Activated CD8-positive, alpha-beta memory T cell treated with anti-CD3 and anti-CD28 coated beads, Interleukin-2, amount 10 ng/mL, durations not matched to agents 7 days and 5 days (primary cell): Measurements from ENCODE around the gene B4GALT2. TPM values are rescaled to one million over a fixed set of nuclear protein-coding genes. Genes with fewer than 3 reads are reported as not detected.

Experiments
- ATAC-seq: fragments of 150-1000 bp; cut with Tn5 transposase; one replicate; pipeline ENCODE4 v1.10.0; 2021; ENCODE audit warnings: moderate library complexity
- CTCF ChIA-PET: fragments of 350-600 bp; sonication (Branson Sonifier 250); formaldehyde crosslinking; loops from one replicate; lab custom pipeline; 2021; ENCODE audit warnings: antibody characterized with exemption; lab: Charles Lee
- DNase-seq: peaks from one replicate; pipeline ENCODE4 v3.0.0-alpha.2; 2020
- H3K27ac Mint-ChIP-seq: one replicate; pipeline ENCODE4 v1.8.0; 2021; ENCODE audit warnings: mild to moderate bottlenecking, mixed read lengths
- H3K27me3 Mint-ChIP-seq: one replicate; pipeline ENCODE4 v1.8.0; 2021; ENCODE audit warnings: mixed read lengths
- H3K36me3 Mint-ChIP-seq: one replicate; pipeline ENCODE4 v1.8.0; 2021; ENCODE audit warnings: mild to moderate bottlenecking, mixed read lengths
- H3K4me1 Mint-ChIP-seq: one replicate; pipeline ENCODE4 v1.8.0; 2021; ENCODE audit warnings: mixed read lengths
- H3K4me3 Mint-ChIP-seq: one replicate; pipeline ENCODE4 v1.8.0; 2021; ENCODE audit warnings: mild to moderate bottlenecking, moderate library complexity, mixed read lengths
- H3K9me3 Mint-ChIP-seq: one replicate; pipeline ENCODE4 v1.8.0; 2022; ENCODE audit warnings: low read depth, mixed read lengths
- total RNA-seq, 2 experiments: library from RNA; stranded (reverse); gene quantifications; one replicate each; pipeline ENCODE4 v1.2.3, GENCODE V29; 2021

Gene B4GALT2
- total RNA-seq, 2 experiments from 2014 or later: 20.1 to 25.5 TPM

- Mint-ChIP-seq H3K36me3 (no peaks in the 10 kb centered on the region), H3K4me1 (peaks cover 4% of the 10 kb centered on the region), H3K9me3 (no peaks in the 10 kb centered on the region), H3K4me3 (no peak overlapping the region), H3K27ac (no peak overlapping the region), H3K27me3 (no peaks in the 10 kb centered on the region)
- CTCF ChIA-PET: interaction anchor here (1.3 to 5.6 kb wide), 4 partner anchors 9 to 33 kb away, joined by 4 to 26 read pairs (median 8); no protein-coding TSS in a partner anchor
- ATAC-seq (no peak), DNase-seq (no peak)
Measured at GRCh38 chr1:44014365-44015104, 35.5 kb downstream of the B4GALT2 start.

GRCh38 chr1:44015206-44015605 lies 36.2 kb downstream of the B4GALT2 start:
- no peak for ATAC-seq
- CTCF ChIA-PET: interaction anchor here (1.3 to 5.6 kb wide), 3 partner anchors 10 to 33 kb away, joined by 4 to 26 read pairs (median 7); no protein-coding TSS in a partner anchor

DNA sequence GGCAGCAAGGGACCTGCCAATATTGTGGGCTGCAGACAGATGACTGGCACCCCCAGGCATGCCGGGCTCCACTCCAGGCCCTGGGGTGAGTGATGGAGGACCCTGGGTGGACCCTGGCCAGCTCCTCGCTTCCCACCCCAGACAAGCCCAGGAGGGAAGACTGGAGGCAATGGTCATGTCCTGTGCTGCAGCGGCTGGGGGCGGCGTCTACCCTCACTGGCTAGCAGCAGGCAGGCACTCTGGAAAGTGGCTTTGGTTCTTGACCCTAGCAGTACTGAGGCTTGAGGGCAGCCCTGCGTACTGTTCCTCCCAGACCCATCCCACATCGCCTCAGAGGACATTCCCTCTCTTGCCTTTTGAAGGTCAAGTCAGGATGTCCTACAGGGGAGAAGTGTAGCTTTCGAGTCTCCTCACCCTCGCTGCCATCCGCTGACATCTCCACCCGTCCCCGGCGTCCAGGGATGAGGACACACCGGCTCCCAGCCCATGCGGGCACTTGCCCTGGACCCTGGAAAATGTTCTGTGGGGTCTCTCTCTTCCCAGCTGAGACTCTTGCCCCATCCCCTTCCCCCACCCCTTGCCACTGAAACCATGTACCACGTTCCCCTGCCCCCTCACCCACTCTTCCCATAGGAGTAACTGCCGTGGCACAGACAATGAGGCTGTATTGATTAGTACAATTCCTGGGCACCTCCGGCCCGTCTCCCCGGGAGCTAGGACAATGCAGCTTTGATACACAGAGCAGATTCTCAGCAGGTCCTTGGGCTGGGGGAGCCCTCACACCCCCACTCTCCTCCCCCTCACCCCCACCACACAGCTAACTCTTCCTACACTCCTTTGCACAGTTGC lies 37.3 kb downstream of the B4GALT2 start:
- ATAC-seq (no peak), DNase-seq (no peak)
- H3K27me3 Mint-ChIP-seq: no peaks in the 10 kb centered on the region
- CTCF ChIA-PET: interaction anchor here (0.7 to 1.6 kb wide), 5 partner anchors 11 to 32 kb away, joined by 4 to 5 read pairs (median 4); no protein-coding TSS in a partner anchor
- no peak overlapping the region for H3K4me3 Mint-ChIP-seq
- peaks cover 4% of the 10 kb centered on the region for H3K4me1 Mint-ChIP-seq
- no peaks in the 10 kb centered on the region for H3K36me3 Mint-ChIP-seq
- H3K27ac Mint-ChIP-seq: no peak overlapping the region
- no peaks in the 10 kb centered on the region for H3K9me3 Mint-ChIP-seq

More at GRCh38 chr1:44015206-44015605, 36.2 kb downstream of the B4GALT2 start:
- Mint-ChIP-seq H3K4me3 (no peak overlapping the region), H3K36me3 (no peaks in the 10 kb centered on the region), H3K27me3 (no peaks in the 10 kb centered on the region), H3K27ac (no peak overlapping the region), H3K4me1 (peaks cover 4% of the 10 kb centered on the region), H3K9me3 (no peaks in the 10 kb centered on the region)
- DNase-seq: no peak

- H3K9me3 Mint-ChIP-seq: no peaks in the 10 kb centered on the region
- ATAC-seq (no peak), DNase-seq (no peak)
- H3K27me3 Mint-ChIP-seq: no peaks in the 10 kb centered on the region
- CTCF ChIA-PET: interaction anchor here (1.3 to 1.6 kb wide), 3 partner anchors 12 to 31 kb away, joined by 4 to 5 read pairs (median 5); no protein-coding TSS in a partner anchor
- no peaks in the 10 kb centered on the region for H3K36me3 Mint-ChIP-seq
- no peak overlapping the region for H3K4me3 Mint-ChIP-seq
- no peak overlapping the region for H3K27ac Mint-ChIP-seq
- peaks cover 4% of the 10 kb centered on the region for H3K4me1 Mint-ChIP-seq
Measured at GRCh38 chr1:44016890-44017400, 37.9 kb downstream of the B4GALT2 start.

DNA sequence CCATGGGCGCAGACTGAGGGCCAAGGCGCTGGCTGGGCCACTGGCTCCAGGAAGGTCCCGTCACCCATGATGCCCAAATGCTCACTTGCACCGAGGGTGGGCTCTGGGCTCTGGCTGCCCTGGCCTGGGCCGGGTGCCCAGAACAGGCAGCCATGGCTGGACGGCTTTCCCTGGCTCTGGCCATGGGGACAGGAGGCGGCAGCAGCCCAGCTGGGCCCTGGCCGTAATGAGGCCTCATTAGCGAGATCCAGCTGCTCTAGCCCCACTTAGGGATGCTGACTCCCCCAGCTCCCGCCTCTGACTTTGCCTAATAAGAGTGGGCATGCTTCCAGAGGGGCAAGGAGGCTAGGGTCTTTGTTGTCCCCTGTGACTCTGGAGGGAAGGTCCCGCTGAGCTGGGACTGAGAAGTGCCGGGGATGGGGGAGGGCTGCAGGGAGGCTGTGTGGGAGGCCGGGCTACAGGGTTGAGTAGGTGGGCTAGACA lies 40.5 kb downstream of the B4GALT2 start:
- CTCF ChIA-PET: interaction anchor here (1.3 kb wide), 1 partner anchor 17 kb away, joined by 3 read pairs; no protein-coding TSS in a partner anchor
- no peak for DNase-seq
- Mint-ChIP-seq H3K4me3 (no peak overlapping the region), H3K36me3 (no peaks in the 10 kb centered on the region), H3K27ac (no peak overlapping the region), H3K9me3 (no peaks in the 10 kb centered on the region), H3K4me1 (no peaks in the 10 kb centered on the region), H3K27me3 (no peaks in the 10 kb centered on the region)
- ATAC-seq: no peak

DNA sequence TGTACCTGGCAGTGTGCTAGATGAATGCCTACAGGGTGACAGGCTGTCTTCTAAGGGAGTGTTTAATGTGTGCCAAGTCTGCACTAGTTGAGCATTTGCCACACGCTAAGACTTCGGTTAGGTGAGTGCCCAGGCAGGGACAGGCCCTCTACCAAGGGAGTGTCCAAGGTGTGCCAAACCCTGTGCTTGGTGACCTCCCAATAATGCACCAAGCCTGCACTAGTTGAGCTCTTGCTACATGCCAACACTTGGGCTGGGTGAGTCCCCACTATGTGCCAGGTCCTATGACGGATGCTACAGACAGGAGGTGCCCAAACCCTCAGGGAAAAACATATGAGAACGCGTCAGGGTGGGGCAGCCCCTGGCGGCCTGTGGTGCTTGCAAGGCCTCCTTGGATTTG lies 41.5 kb downstream of the B4GALT2 start:
- CTCF ChIA-PET: interaction anchor here (1.0 to 2.6 kb wide), 2 partner anchors 15 kb away, joined by 3 to 6 read pairs; no protein-coding TSS in a partner anchor
- DNase-seq: no peak
- Mint-ChIP-seq H3K4me3 (no peak overlapping the region), H3K27ac (no peak overlapping the region), H3K9me3 (no peaks in the 10 kb centered on the region), H3K36me3 (no peaks in the 10 kb centered on the region), H3K4me1 (no peaks in the 10 kb centered on the region), H3K27me3 (no peaks in the 10 kb centered on the region)
- no peak for ATAC-seq

DNA sequence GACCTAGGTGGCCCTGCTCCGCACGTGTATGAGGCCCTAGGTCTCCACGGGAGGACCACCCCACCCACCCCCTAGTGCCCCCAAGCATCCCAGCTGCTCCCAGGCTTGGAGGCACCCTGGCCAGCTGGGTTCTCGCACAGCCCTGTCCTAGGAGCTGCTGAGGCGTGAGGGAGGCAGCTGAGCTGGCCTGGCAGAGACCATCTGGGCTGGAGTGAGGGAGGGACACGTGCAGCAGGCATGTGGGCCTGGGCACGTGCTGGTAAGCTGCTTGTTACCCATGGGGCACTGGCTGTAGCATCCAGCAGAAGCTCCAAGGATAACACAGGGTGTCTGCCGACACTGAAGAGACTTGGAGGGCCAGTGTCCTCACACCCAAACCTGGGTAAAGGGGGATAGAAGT lies 42.1 kb downstream of the B4GALT2 start:
- DNase-seq (no peak), ATAC-seq (no peak)
- H3K4me1 Mint-ChIP-seq: no peaks in the 10 kb centered on the region
- H3K36me3 Mint-ChIP-seq: no peaks in the 10 kb centered on the region
- H3K4me3 Mint-ChIP-seq: no peak overlapping the region
- H3K27me3 Mint-ChIP-seq: no peaks in the 10 kb centered on the region
- H3K9me3 Mint-ChIP-seq: no peaks in the 10 kb centered on the region
- no peak overlapping the region for H3K27ac Mint-ChIP-seq
- CTCF ChIA-PET: interaction anchor here (1.0 to 2.6 kb wide), 2 partner anchors 14 to 15 kb away, joined by 3 to 6 read pairs; no protein-coding TSS in a partner anchor

- Mint-ChIP-seq H3K9me3 (no peaks in the 10 kb centered on the region), H3K27me3 (no peaks in the 10 kb centered on the region), H3K27ac (no peak overlapping the region), H3K36me3 (no peaks in the 10 kb centered on the region), H3K4me1 (no peaks in the 10 kb centered on the region), H3K4me3 (no peak overlapping the region)
- no peak for ATAC-seq
- no peak for DNase-seq
- CTCF ChIA-PET: interaction anchor here (2.6 kb wide), 1 partner anchor 16 kb away, joined by 6 read pairs; no protein-coding TSS in a partner anchor
Measured at GRCh38 chr1:44021581-44022321, 42.7 kb downstream of the B4GALT2 start.

GRCh38 chr1:44024031-44024902 lies 45.3 kb downstream of the B4GALT2 start:
- DNase-seq (no peak), ATAC-seq (no peak)
- Mint-ChIP-seq H3K27ac (no peak overlapping the region), H3K36me3 (no peaks in the 10 kb centered on the region), H3K27me3 (no peaks in the 10 kb centered on the region), H3K4me3 (no peak overlapping the region), H3K9me3 (no peaks in the 10 kb centered on the region), H3K4me1 (peaks cover 6% of the 10 kb centered on the region)
- CTCF ChIA-PET: interaction anchor here (0.5 to 1.4 kb wide), 3 partner anchors 12 to 60 kb away, joined by 4 read pairs; no protein-coding TSS in a partner anchor

GRCh38 chr1:44024903-44025525 lies 46.0 kb downstream of the B4GALT2 start:
- ATAC-seq: no peak
- Mint-ChIP-seq H3K4me1 (peaks cover 12% of the 10 kb centered on the region), H3K36me3 (no peaks in the 10 kb centered on the region), H3K27ac (no peak overlapping the region), H3K4me3 (no peak overlapping the region), H3K9me3 (no peaks in the 10 kb centered on the region), H3K27me3 (no peaks in the 10 kb centered on the region)
- no peak for DNase-seq
- CTCF ChIA-PET: interaction anchor here (0.5 to 2.6 kb wide), 3 partner anchors 11 to 61 kb away, joined by 4 to 11 read pairs (median 4); no protein-coding TSS in a partner anchor

GRCh38 chr1:44025816-44026215 lies 46.8 kb downstream of the B4GALT2 start:
- Mint-ChIP-seq H3K4me3 (no peak overlapping the region), H3K27ac (no peak overlapping the region), H3K4me1 (peaks cover 12% of the 10 kb centered on the region), H3K27me3 (no peaks in the 10 kb centered on the region), H3K36me3 (no peaks in the 10 kb centered on the region), H3K9me3 (no peaks in the 10 kb centered on the region)
- CTCF ChIA-PET: interaction anchor here (2.6 kb wide), 1 partner anchor 11 kb away, joined by 11 read pairs; no protein-coding TSS in a partner anchor
- ATAC-seq (no peak), DNase-seq (no peak)
